H9 (cell line): ENCODE results near the gene GABARAP. TPM values are rescaled to one million over a fixed set of nuclear protein-coding genes. Genes with fewer than 3 reads are reported as not detected.

Experiments
- DNase-seq: peaks from one replicate; pipeline ENCODE4 v3.0.0-alpha.2; 2017
- H2AFZ ChIP-seq: one replicate; pipeline ENCODE4 v1.6.1; 2013; ENCODE audit warnings: mild to moderate bottlenecking, low read length, control low read depth, moderate library complexity
- H2AK5ac ChIP-seq: 2 replicates; pipeline ENCODE4 v1.6.1; 2013; ENCODE audit warnings: low read length, control low read depth, mixed read lengths; ENCODE audit not compliant: insufficient read length
- H2BK120ac ChIP-seq: one replicate; pipeline ENCODE4 v1.6.1; 2013; ENCODE audit warnings: low read depth, mild to moderate bottlenecking, low read length, control low read depth, inconsistent platforms; ENCODE audit not compliant: poor library complexity, severe bottlenecking
- H2BK12ac ChIP-seq: 2 replicates; pipeline ENCODE4 v1.6.1; 2013; ENCODE audit warnings: low read length, control low read depth, mixed read lengths, low read depth; ENCODE audit not compliant: insufficient read length
- H2BK15ac ChIP-seq: 2 replicates; pipeline ENCODE4 v1.6.1; 2013; ENCODE audit warnings: low read depth, low read length, control low read depth
- H2BK20ac ChIP-seq: one replicate; pipeline ENCODE4 v1.6.1; 2013; ENCODE audit warnings: low read depth, mild to moderate bottlenecking, low read length, control low read depth, inconsistent platforms; ENCODE audit not compliant: poor library complexity, severe bottlenecking
- H2BK5ac ChIP-seq: 2 replicates; pipeline ENCODE4 v1.6.1; 2013; ENCODE audit warnings: low read length, control low read depth, mixed read lengths; ENCODE audit not compliant: insufficient read length
- H3K14ac ChIP-seq: 2 replicates; pipeline ENCODE4 v1.6.1; 2013; ENCODE audit warnings: low read length, control low read depth; ENCODE audit not compliant: insufficient read depth
- H3K18ac ChIP-seq: 2 replicates; pipeline ENCODE4 v1.6.1; 2013; ENCODE audit warnings: low read depth, mild to moderate bottlenecking, mixed read lengths, low read length, control low read depth; ENCODE audit not compliant: insufficient read length
- H3K23ac ChIP-seq: 2 replicates; pipeline ENCODE4 v1.6.1; 2013; ENCODE audit warnings: low read length, control low read depth, mixed read lengths, low read depth; ENCODE audit not compliant: insufficient read length
- H3K23me2 ChIP-seq: 2 replicates; pipeline ENCODE4 v1.6.1; 2013; ENCODE audit warnings: low read depth, mild to moderate bottlenecking, mixed read lengths, low read length, control low read depth; ENCODE audit not compliant: insufficient read length, poor library complexity, severe bottlenecking
- H3K27ac ChIP-seq: 2 replicates; pipeline ENCODE4 v1.5.1; 2013; ENCODE audit warnings: low read length, control low read depth, mixed read lengths, low read depth; ENCODE audit not compliant: insufficient read length
- H3K27me3 ChIP-seq: 2 replicates; pipeline ENCODE4 v1.6.1; 2013; ENCODE audit warnings: low read length, control low read depth, inconsistent platforms; ENCODE audit not compliant: insufficient read depth
- H3K4ac ChIP-seq: 2 replicates; pipeline ENCODE4 v1.6.1; 2013; ENCODE audit warnings: low read depth, mild to moderate bottlenecking, control low read depth, inconsistent platforms, low read length, moderate library complexity
- H3K4me1 ChIP-seq: 2 replicates; pipeline ENCODE4 v1.6.1; 2013; ENCODE audit warnings: low read length, control low read depth, inconsistent platforms; ENCODE audit not compliant: insufficient read depth
- H3K4me2 ChIP-seq: 2 replicates; pipeline ENCODE4 v1.6.1; 2013; ENCODE audit warnings: low read length, control low read depth, mixed read lengths; ENCODE audit not compliant: insufficient read length, insufficient read depth
- H3K56ac ChIP-seq: 2 replicates; pipeline ENCODE4 v1.6.1; 2013; ENCODE audit warnings: low read depth, mild to moderate bottlenecking, mixed read lengths, low read length, control low read depth; ENCODE audit not compliant: insufficient read length
- H3K79me1 ChIP-seq: 2 replicates; pipeline ENCODE4 v1.6.1; 2013; ENCODE audit warnings: low read depth, mild to moderate bottlenecking, moderate library complexity, low read length, control low read depth, inconsistent platforms; ENCODE audit not compliant: insufficient read depth, poor library complexity, severe bottlenecking
- H3K79me2 ChIP-seq: 2 replicates; pipeline ENCODE4 v1.6.1; 2013; ENCODE audit warnings: low read length, control low read depth, inconsistent platforms; ENCODE audit not compliant: insufficient read depth
- H3K9ac ChIP-seq: 2 replicates; pipeline ENCODE4 v1.6.1; 2013; ENCODE audit warnings: low read length, control low read depth, mixed read lengths; ENCODE audit not compliant: insufficient read length; ENCODE audit errors: extremely low read depth
- H3K9me3 ChIP-seq: one replicate; pipeline ENCODE4 v1.6.1; 2013; ENCODE audit warnings: low read depth, low read length, inconsistent platforms; ENCODE audit not compliant: control insufficient read depth
- H3T11ph ChIP-seq: one replicate; pipeline ENCODE4 v1.6.1; 2013; ENCODE audit warnings: mild to moderate bottlenecking, low read length, control low read depth, inconsistent platforms
- H4K20me1 ChIP-seq: one replicate; pipeline ENCODE4 v1.6.1; 2013; ENCODE audit not compliant: control insufficient read depth, insufficient read length, insufficient read depth
- H4K5ac ChIP-seq: 2 replicates; pipeline ENCODE4 v1.6.1; 2013; ENCODE audit warnings: low read depth, mild to moderate bottlenecking, mixed read lengths, low read length, control low read depth; ENCODE audit not compliant: insufficient read length
- H4K8ac ChIP-seq: replicated peaks from 2 replicates; pipeline ENCODE4 v1.6.1; 2013; ENCODE audit warnings: low read length, control low read depth, mixed read lengths, low read depth; ENCODE audit not compliant: insufficient read length
- H4K91ac ChIP-seq: 2 replicates; pipeline ENCODE4 v1.6.1; 2013; ENCODE audit warnings: low read depth, mild to moderate bottlenecking, moderate library complexity, mixed read lengths, low read length, control low read depth; ENCODE audit not compliant: insufficient read length
- H3K27ac Mint-ChIP-seq, 3 experiments: 2 replicates in 2 of 3; 3 replicates in 1 of 3; pipeline ENCODE4 v1.8.0; 2020 to 2021; ENCODE audit warnings: mixed read lengths in 3 of 3, mild to moderate bottlenecking in 1 of 3, moderate library complexity in 1 of 3
- H3K27me3 Mint-ChIP-seq: 2 replicates; pipeline ENCODE4 v1.8.0; 2021; ENCODE audit warnings: low read depth, mild to moderate bottlenecking, moderate library complexity, mixed read lengths
- H3K36me3 Mint-ChIP-seq, 3 experiments: 2 replicates in 2 of 3; 3 replicates in 1 of 3; pipeline ENCODE4 v1.8.0; 2020 to 2021; ENCODE audit warnings: low read depth in 3 of 3, mixed read lengths in 3 of 3; ENCODE audit not compliant: insufficient read depth in 1 of 3
- H3K4me1 Mint-ChIP-seq, 2 experiments: 2 replicates each; pipeline ENCODE4 v1.8.0; 2020; ENCODE audit warnings: mixed read lengths in 2 of 2
- H3K4me3 Mint-ChIP-seq, 2 experiments: 2 replicates in 1 of 2; 3 replicates in 1 of 2; pipeline ENCODE4 v1.8.0; 2020 to 2021; ENCODE audit warnings: mild to moderate bottlenecking in 2 of 2, mixed read lengths in 2 of 2, moderate library complexity in 1 of 2
- H3K9me3 Mint-ChIP-seq, 2 experiments: 2 replicates in 1 of 2; 3 replicates in 1 of 2; pipeline ENCODE4 v1.8.0; 2020; ENCODE audit warnings: mild to moderate bottlenecking in 2 of 2, mixed read lengths in 2 of 2, moderate library complexity in 1 of 2
- WGBS: extraction: QIAGEN DNeasy Blood & Tissue Kit; methylation state at CpG from one replicate; pipeline ENCODE4 v1.1.7; 2013; ENCODE audit warnings: missing lambda C conversion rate, low lambda C conversion rate, mixed read lengths; ENCODE audit not compliant: insufficient read length; ENCODE audit errors: extremely low coverage; 5-methylcytosine and 5-hydroxymethylcytosine counted together
- long read RNA-seq: library from polyadenylated mRNA; unstranded; transcript quantifications from one replicate; pipeline ENCODE4 v2.0.0, GENCODE V29; 2020
- total RNA-seq: library from RNA; stranded (reverse); gene quantifications from 2 replicates; pipeline ENCODE4 v1.2.1, GENCODE V29; 2021
- TF ChIP-seq, protein P1 (sequence below): fragments of 200-600 bp; sonication (generic); conservative IDR thresholded peaks from 3 replicates; pipeline ENCODE4 v1.8.0; 2021; ENCODE audit warnings: antibody characterized with exemption, mild to moderate bottlenecking

Gene GABARAP
- total RNA-seq, result 261 and 266 TPM in 2 replicates
- long read RNA-seq, transcript GABARAP-201 (4 exons, 1,634 nt), result major isoform, 112 of 124 reads
- long read RNA-seq, transcript GABARAP-204 (3 exons, 837 nt), result minor isoform, 8 of 124 reads
- long read RNA-seq, partial matches to known transcripts, result 1 of 124 reads
- long read RNA-seq, other reads (novel, unspliced or antisense), result 1 of 124 reads

DNA sequence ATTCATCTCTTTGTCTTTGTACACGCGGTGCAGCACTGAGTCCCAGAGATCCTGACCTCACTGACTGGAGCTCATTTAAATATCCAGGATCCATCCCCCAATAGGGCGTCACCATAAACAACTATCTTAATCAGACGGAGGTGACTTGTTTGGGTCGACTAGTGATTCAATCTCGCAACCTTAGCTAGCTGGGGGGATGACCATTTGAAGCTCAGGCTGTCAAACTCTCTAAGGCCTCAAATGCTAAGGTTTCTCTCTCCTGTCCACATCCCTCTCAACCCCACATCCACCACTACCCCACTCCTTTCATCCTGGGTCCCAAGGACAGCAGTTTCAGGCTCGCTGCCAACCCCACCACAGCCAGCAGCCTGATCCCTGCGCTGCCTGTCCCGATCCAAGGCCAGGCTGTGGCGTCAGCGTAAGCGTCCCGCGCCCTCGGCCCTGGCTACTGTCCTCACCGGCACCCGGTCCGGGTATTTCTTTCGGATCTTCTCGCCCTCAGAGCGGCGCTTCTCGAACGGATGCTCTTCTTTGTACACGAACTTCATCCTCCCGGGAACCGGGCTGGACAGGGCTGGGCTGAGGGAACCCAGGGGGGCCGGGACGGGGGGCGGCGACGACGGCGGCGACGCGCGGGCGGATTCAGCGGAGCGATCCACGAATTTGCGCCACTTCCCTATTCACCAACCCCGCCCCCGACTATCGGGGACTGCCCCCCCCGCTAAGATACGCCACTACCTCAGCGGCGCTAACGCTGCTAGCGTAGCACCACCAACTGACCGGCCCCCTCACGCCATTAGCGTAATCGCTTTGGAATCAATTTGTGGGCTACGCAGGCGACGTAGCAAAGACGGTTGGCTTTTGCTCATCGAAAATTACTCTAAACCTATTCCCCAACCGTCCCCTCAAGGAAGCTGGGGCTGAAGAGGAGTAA lies at the start of gene GABARAP:
Gene GABARAP (minus strand): TSS at position 667 of the 934 bp plus-strand sequence. CDS start 119 bp downstream, at position 548.
- Mint-ChIP-seq H3K27ac (peak within 1 kb of the TSS; percentile 96 to 100 (median 99)), H3K9me3 (peaks cover 0 to 2% of the 10 kb centered on the region in 2 experiments; a peak in 2 of 5 replicates), H3K27me3 (no peaks in the 10 kb centered on the region; the same call in 1 of the 2 replicates), H3K4me1 (peaks cover 38 to 40% of the 10 kb centered on the region in 2 experiments), H3K4me3 (peak within 1 kb of the TSS; percentile 95 to 97), H3K36me3 (peaks cover 31 to 56% (median 52%) of the 10 kb centered on the region in 3 experiments)
- Histone ChIP-seq H3T11ph (peak within 1 kb of the TSS; percentile 68), H3K9ac (peak within 1 kb of the TSS; percentile 93), H2BK5ac (peak within 1 kb of the TSS; percentile 60), H2BK15ac (no peak within 1 kb of the TSS), H2AFZ (no peak within 1 kb of the TSS), H4K91ac (peak within 1 kb of the TSS; percentile 20), H3K18ac (peak within 1 kb of the TSS; percentile 73), H3K27ac (peak within 1 kb of the TSS; percentile 80), H3K79me1 (peaks cover 9% of the 10 kb centered on the region), H3K14ac (peak within 1 kb of the TSS; percentile 83), H3K23me2 (peaks cover 4% of the 10 kb centered on the region), H4K8ac (no peak within 1 kb of the TSS), H3K4me2 (peak within 1 kb of the TSS; percentile 98), H3K27me3 (no peaks in the 10 kb centered on the region), H3K23ac (no peak within 1 kb of the TSS), H3K4ac (peak within 1 kb of the TSS; percentile 34; the same call in 1 of the 2 replicates), H3K4me1 (no peaks in the 10 kb centered on the region), H2BK12ac (peak within 1 kb of the TSS; percentile 52), H4K20me1 (no peaks in the 10 kb centered on the region), H3K79me2 (peaks cover 8% of the 10 kb centered on the region; the same call in 1 of the 2 replicates), H2BK20ac (no peak within 1 kb of the TSS), H3K9me3 (no peaks in the 10 kb centered on the region), H2BK120ac (no peak within 1 kb of the TSS), H3K56ac (peak within 1 kb of the TSS; percentile 25), H4K5ac (no peak within 1 kb of the TSS), H2AK5ac (no peak within 1 kb of the TSS)
- DNase-seq, result peak; percentile 93
- whole genome bisulfite sequencing, result no CpG with 5 or more reads among the region's 62 CpGs
- TF ChIP-seq, protein P1, sequence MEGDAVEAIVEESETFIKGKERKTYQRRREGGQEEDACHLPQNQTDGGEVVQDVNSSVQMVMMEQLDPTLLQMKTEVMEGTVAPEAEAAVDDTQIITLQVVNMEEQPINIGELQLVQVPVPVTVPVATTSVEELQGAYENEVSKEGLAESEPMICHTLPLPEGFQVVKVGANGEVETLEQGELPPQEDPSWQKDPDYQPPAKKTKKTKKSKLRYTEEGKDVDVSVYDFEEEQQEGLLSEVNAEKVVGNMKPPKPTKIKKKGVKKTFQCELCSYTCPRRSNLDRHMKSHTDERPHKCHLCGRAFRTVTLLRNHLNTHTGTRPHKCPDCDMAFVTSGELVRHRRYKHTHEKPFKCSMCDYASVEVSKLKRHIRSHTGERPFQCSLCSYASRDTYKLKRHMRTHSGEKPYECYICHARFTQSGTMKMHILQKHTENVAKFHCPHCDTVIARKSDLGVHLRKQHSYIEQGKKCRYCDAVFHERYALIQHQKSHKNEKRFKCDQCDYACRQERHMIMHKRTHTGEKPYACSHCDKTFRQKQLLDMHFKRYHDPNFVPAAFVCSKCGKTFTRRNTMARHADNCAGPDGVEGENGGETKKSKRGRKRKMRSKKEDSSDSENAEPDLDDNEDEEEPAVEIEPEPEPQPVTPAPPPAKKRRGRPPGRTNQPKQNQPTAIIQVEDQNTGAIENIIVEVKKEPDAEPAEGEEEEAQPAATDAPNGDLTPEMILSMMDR, result no peak
